HepG2 (cell line): Measurements from ENCODE around the gene PSMD2. TPM values are rescaled to one million over a fixed set of nuclear protein-coding genes. Genes with fewer than 3 reads are reported as not detected.

Source experiments
- ARNTL ChIP-seq: sonication (generic); formaldehyde crosslinking; IDR thresholded peaks from 2 replicates; pipeline ENCODE4 v1.4.0; 2020; ENCODE audit warnings: mild to moderate bottlenecking, missing genetic modification reagents
- DNMT1 ChIP-seq: sonication (generic); formaldehyde crosslinking; IDR thresholded peaks from 2 replicates; pipeline ENCODE4 v1.5.1; 2020; ENCODE audit warnings: mild to moderate bottlenecking, missing genetic modification reagents
- EP300 ChIP-seq, 3 experiments: sonication (generic) in 1 of 3; formaldehyde crosslinking in 1 of 3; IDR thresholded peaks; 2 replicates each; pipeline versions ENCODE4 v1.5.1 to v1.6.1; 2011 to 2020; ENCODE audit warnings: low read depth in 2 of 3, low read length in 2 of 3, borderline replicate concordance in 1 of 3, improper control_type of control experiment in 1 of 3, mild to moderate bottlenecking in 1 of 3, missing genetic modification reagents in 1 of 3, moderate library complexity in 1 of 3
- ETV5 ChIP-seq: IDR thresholded peaks from 2 replicates; pipeline ENCODE4 v1.6.1; 2018; ENCODE audit warnings: missing biosample characterization, missing genetic modification reagents, inconsistent platforms, borderline replicate concordance
- HBP1 ChIP-seq: IDR thresholded peaks from 2 replicates; pipeline ENCODE4 v1.6.1; 2016; ENCODE audit warnings: low read depth, control low read depth
- KLF9 ChIP-seq: IDR thresholded peaks from 2 replicates; pipeline ENCODE4 v1.6.1; 2016; ENCODE audit warnings: low read depth
- NRL ChIP-seq: sonication (generic); formaldehyde crosslinking; IDR thresholded peaks from 2 replicates; pipeline ENCODE4 v1.5.0; 2020; ENCODE audit warnings: missing genetic modification reagents, mild to moderate bottlenecking, moderate library complexity, borderline replicate concordance
- TFE3 ChIP-seq: IDR thresholded peaks from 2 replicates; pipeline ENCODE4 v1.6.1; 2016
- USF2 ChIP-seq, 2 experiments: sonication (generic) in 1 of 2; formaldehyde crosslinking in 1 of 2; IDR thresholded peaks; 2 replicates each; pipeline versions ENCODE4 v1.5.1 to v1.6.1; 2011 to 2020; ENCODE audit warnings: borderline replicate concordance in 1 of 2, low read depth in 1 of 2, low read length in 1 of 2, mild to moderate bottlenecking in 1 of 2, missing genetic modification reagents in 1 of 2, moderate library complexity in 1 of 2
- YY1 ChIP-seq: IDR thresholded peaks from 2 replicates; pipeline ENCODE4 v1.6.1; 2011; ENCODE audit warnings: low read length, low read depth, moderate library complexity, mild to moderate bottlenecking; ENCODE audit not compliant: insufficient read depth, insufficient replicate concordance
- ZNF331 ChIP-seq: sonication (generic); formaldehyde crosslinking; IDR thresholded peaks from 2 replicates; pipeline ENCODE4 v1.4.0; 2020; ENCODE audit warnings: missing genetic modification reagents
- ZNF552 ChIP-seq: sonication (generic); formaldehyde crosslinking; IDR thresholded peaks from 2 replicates; pipeline ENCODE4 v1.9.0; 2022; ENCODE audit warnings: missing genetic modification reagents, mild to moderate bottlenecking, borderline replicate concordance
- polyA plus RNA-seq, 8 experiments: library from polyadenylated mRNA; depleted of rRNA in 3 of 8; stranded (reverse) in 7 of 8; unstranded in 1 of 8; fragments of >200 nt; fragmentation: Illumina TruSeq in 4 of 8; extraction: Trizol in 4 of 8; gene quantifications; 2 replicates each; pipeline versions ENCODE4 v1.2.1 to v1.2.3, GENCODE V29; 2011 to 2016; ENCODE audit warnings: low read depth in 4 of 8, missing spikeins in 1 of 8, mixed read lengths in 1 of 8; ENCODE audit not compliant: insufficient read depth in 1 of 8
- total RNA-seq, 5 experiments: library from RNA; depleted of rRNA; stranded (reverse); fragments of >200 nt; fragmentation: Illumina TruSeq; extraction: Trizol; gene quantifications; 2 replicates each; pipeline ENCODE4 v1.2.3, GENCODE V29; 2016; ENCODE audit warnings: low read depth in 1 of 5
- TF ChIP-seq, protein P1 (sequence below): sonication (generic); formaldehyde crosslinking; conservative IDR thresholded peaks from 2 replicates; pipeline ENCODE4 v1.4.0; 2020; ENCODE audit warnings: missing genetic modification reagents
- TF ChIP-seq, protein P2 (sequence below): conservative IDR thresholded peaks from 2 replicates; pipeline ENCODE4 v1.6.1; 2018; ENCODE audit warnings: missing genetic modification reagents
- TF ChIP-seq, protein P3 (sequence below): IDR thresholded peaks from 2 replicates; pipeline ENCODE4 v1.6.1; 2012; ENCODE audit warnings: inconsistent platforms

The PSMD2 gene
- total and polyA plus RNA-seq, 2 of the 13 experiments (the other 11 are each of a cell fraction or from before 2014, with no cell fraction given) = 125 to 200 TPM

DNA sequence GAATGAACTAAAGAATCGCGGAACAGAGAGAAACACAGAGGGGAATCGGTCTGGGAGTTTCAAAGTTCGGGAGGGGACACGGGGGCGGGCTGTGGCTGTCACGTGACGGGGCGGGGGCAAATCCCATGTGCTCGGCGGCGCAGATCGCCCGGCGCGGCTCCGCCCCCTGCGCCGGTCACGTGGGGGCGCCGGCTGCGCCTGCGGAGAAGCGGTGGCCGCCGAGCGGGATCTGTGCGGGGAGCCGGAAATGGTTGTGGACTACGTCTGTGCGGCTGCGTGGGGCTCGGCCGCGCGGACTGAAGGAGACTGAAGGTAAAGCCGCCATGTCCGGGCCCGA lies 15.3 kb downstream of the PSMD2 start, which contains the start of gene EIF4G1 (continued):
- peak; percentile 71; the same call in 1 of the 2 replicates for TF ChIP-seq HBP1 (CRISPR knock-in tag)
- TF ChIP-seq, protein P1, sequence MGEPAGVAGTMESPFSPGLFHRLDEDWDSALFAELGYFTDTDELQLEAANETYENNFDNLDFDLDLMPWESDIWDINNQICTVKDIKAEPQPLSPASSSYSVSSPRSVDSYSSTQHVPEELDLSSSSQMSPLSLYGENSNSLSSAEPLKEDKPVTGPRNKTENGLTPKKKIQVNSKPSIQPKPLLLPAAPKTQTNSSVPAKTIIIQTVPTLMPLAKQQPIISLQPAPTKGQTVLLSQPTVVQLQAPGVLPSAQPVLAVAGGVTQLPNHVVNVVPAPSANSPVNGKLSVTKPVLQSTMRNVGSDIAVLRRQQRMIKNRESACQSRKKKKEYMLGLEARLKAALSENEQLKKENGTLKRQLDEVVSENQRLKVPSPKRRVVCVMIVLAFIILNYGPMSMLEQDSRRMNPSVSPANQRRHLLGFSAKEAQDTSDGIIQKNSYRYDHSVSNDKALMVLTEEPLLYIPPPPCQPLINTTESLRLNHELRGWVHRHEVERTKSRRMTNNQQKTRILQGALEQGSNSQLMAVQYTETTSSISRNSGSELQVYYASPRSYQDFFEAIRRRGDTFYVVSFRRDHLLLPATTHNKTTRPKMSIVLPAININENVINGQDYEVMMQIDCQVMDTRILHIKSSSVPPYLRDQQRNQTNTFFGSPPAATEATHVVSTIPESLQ (CRISPR knock-in tag) = no peak
- TF ChIP-seq DNMT1 = no peak
- TF ChIP-seq USF2 (IDR thresholded peaks at IDR 0.05; ENCODE audit: low read depth, low read length) = peak; percentile 97
- peak; percentile 86; the same call in 1 of the 2 replicates for TF ChIP-seq USF2 (CRISPR knock-in tag; IDR thresholded peaks at IDR 0.05; ENCODE audit: borderline replicate concordance)
- 0 out of 2 replicates have a peak, but pooled peaks have one; percentile 61 for TF ChIP-seq TFE3 (CRISPR knock-in tag)
- peak; percentile 84 for TF ChIP-seq YY1
- TF ChIP-seq KLF9 (CRISPR knock-in tag) = no peak
- TF ChIP-seq ZNF552 = no peak
- TF ChIP-seq, protein P2, sequence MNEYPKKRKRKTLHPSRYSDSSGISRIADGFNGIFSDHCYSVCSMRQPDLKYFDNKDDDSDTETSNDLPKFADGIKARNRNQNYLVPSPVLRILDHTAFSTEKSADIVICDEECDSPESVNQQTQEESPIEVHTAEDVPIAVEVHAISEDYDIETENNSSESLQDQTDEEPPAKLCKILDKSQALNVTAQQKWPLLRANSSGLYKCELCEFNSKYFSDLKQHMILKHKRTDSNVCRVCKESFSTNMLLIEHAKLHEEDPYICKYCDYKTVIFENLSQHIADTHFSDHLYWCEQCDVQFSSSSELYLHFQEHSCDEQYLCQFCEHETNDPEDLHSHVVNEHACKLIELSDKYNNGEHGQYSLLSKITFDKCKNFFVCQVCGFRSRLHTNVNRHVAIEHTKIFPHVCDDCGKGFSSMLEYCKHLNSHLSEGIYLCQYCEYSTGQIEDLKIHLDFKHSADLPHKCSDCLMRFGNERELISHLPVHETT = no peak
- peak; percentile 92 for TF ChIP-seq ARNTL (CRISPR knock-in tag)
- TF ChIP-seq ZNF331 = no peak
- TF ChIP-seq NRL (CRISPR knock-in tag) = no peak
- TF ChIP-seq EP300 (IDR thresholded peaks at IDR 0.05; ENCODE audit: low read depth in 2 of 2, low read length in 2 of 2) = 0 out of 4 replicates have a peak, but pooled peaks of 1 of the 2 experiments have one; percentile 7
- no peak for TF ChIP-seq EP300 (CRISPR knock-in tag; IDR thresholded peaks at IDR 0.05; ENCODE audit: borderline replicate concordance)
- TF ChIP-seq ETV5 (CRISPR knock-in tag) = peak; percentile 73; the same call in 1 of the 2 replicates
- TF ChIP-seq, protein P3, sequence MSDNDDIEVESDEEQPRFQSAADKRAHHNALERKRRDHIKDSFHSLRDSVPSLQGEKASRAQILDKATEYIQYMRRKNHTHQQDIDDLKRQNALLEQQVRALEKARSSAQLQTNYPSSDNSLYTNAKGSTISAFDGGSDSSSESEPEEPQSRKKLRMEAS = peak; percentile 83
